ENCODE measurements around the gene ZMIZ1.

DNA sequence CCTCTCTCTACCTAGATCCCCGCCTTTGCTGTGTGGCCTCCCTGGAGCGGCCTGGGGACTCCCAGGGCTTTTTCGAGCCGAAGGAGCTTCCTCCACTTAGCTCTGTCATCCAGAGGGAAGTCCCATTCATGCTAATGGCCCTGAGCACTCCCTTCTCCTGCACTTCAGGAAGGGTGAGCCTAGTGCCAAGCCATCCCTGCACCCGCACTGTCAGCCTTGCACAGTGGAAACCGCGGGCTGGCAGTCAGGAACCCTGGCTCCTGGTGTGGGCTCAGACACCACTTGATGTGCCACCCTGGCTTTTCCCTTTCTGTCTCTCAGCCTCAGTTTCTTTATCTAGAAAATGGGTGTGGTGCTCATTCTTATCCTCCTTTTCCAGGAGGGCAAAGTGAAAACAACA is 131.6 kb downstream of the ZMIZ1 start:
- no peak for TF ChIP-seq SUZ12 (IDR thresholded peaks at IDR 0.05; ENCODE audit: extremely low read depth, insufficient read depth, insufficient read length)
- no peak for TF ChIP-seq ZNF274 (IDR thresholded peaks at IDR 0.05; ENCODE audit: low read depth, low read length)

All from NT2/D1 (cell line).